ENCODE results near the gene LAMA2.

- TF ChIP-seq CTCF (conservative IDR thresholded peaks at IDR 0.05; ENCODE audit: low read length) (no peak), EZH2phosphoT487 (IDR thresholded peaks at IDR 0.05; ENCODE audit: borderline replicate concordance) (no peak)
These were observed 564.2 kb downstream of the LAMA2 start for GRCh38 chr6:129447198-129447565.
